IgD-negative memory B cell (primary cell): Measurements from ENCODE around the gene CTAGE6. TPM values are rescaled to one million over a fixed set of nuclear protein-coding genes. Genes with fewer than 3 reads are reported as not detected.
"Not testable (repeated sequence)": the region's sequence is repeated elsewhere in the genome, so short reads cannot be mapped to it uniquely, and the experiment has no call there.

Experiments used
- H3K27ac Mint-ChIP-seq, 3 donors: one replicate each; pipeline ENCODE4 v1.8.0; 2020 to 2022; ENCODE audit warnings: mild to moderate bottlenecking in 3 of 3, mixed read lengths in 3 of 3, moderate library complexity in 1 of 3
- H3K27me3 Mint-ChIP-seq: one replicate; pipeline ENCODE4 v1.8.0; 2021; ENCODE audit warnings: mixed read lengths
- H3K36me3 Mint-ChIP-seq: one replicate; pipeline ENCODE4 v1.8.0; 2020; ENCODE audit warnings: mild to moderate bottlenecking, mixed read lengths
- H3K4me1 Mint-ChIP-seq, 3 donors: one replicate each; pipeline ENCODE4 v1.8.0; 2020 to 2022; ENCODE audit warnings: mixed read lengths in 3 of 3, mild to moderate bottlenecking in 1 of 3
- H3K4me3 Mint-ChIP-seq, 4 donors: one replicate each; pipeline ENCODE4 v1.8.0; 2020 to 2022; ENCODE audit warnings: mild to moderate bottlenecking in 4 of 4, mixed read lengths in 4 of 4, moderate library complexity in 3 of 4
- H3K9me3 Mint-ChIP-seq, 3 donors: one replicate each; pipeline ENCODE4 v1.8.0; 2020 to 2021; ENCODE audit warnings: mixed read lengths in 3 of 3, mild to moderate bottlenecking in 1 of 3
- polyA plus RNA-seq: library from polyadenylated mRNA; unstranded; fragments of 300-500 nt; fragmentation: Illumina TruSeq; gene quantifications from one replicate; pipeline ENCODE4 v1.2.3, GENCODE V29; 2021

CTAGE6 gene
- polyA plus RNA-seq, 1 donor from 2014 or later = not detected

DNA sequence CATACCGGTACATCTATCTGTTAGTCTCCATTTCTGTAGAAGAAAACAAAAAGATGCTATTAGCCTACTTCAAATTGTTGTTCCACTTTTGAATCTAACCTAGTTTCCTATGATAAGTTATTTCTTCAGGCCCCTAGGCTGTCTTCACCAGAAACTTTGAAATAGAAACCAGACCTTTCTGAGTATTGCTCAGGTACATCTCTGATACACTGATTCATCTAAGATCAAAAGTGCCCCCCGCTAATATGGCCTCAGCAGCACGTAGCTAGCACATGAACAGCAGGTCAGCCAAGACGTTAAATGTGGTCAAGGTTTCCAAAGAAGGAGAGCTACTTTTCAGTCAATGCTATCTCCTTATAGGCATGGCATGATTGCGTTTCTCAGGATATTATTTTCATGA lies 23.6 kb downstream of the CTAGE6 start:
- Mint-ChIP-seq H3K4me1 (peaks cover 0 to 5% (median 3%) of the 10 kb centered on the region in 3 donors), H3K9me3 (peaks cover 0 to 3% (median 0%) of the 10 kb centered on the region in 3 donors), H3K36me3 (peaks cover 7% of the 10 kb centered on the region), H3K27me3 (no peaks in the 10 kb centered on the region), H3K4me3 (no peak overlapping the region), H3K27ac (no peak overlapping the region)

DNA sequence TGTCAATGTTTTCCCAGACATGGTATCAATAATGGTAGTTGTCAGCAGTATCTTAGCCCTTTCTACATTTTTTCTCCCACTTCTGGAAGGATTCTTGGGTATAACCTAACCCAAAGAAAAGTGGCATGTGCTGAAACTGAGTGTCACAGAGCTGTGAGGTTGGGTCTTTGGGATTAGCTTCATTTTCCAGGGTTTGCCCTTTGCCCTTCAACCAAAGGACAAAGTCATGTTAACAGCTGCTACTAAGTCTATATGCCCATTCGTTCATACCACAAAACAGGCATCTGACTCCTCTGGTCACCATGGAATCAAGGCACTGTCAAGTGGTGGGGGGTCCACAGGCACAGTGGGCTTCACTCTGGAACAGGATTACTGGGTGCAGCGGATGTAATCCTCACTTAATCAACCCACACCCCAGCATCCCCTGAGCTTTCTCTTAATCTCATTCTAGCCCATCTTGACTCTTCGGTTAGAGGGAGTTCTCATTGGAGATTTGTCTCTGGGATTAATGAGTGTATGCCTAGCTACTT lies 29.1 kb downstream of the CTAGE6 start:
- Mint-ChIP-seq H3K9me3 (peaks cover 0 to 3% (median 0%) of the 10 kb centered on the region in 3 donors), H3K4me1 (no peaks in the 10 kb centered on the region), H3K27me3 (no peaks in the 10 kb centered on the region), H3K36me3 (peaks cover 5% of the 10 kb centered on the region), H3K4me3 (no peak overlapping the region), H3K27ac (no peak overlapping the region)

GRCh38 chr7:143727561-143727960 lies 29.9 kb downstream of the CTAGE6 start:
- not testable (repeated sequence) for H3K27me3 Mint-ChIP-seq, H3K27ac Mint-ChIP-seq, H3K9me3 Mint-ChIP-seq, H3K36me3 Mint-ChIP-seq, H3K4me1 Mint-ChIP-seq, H3K4me3 Mint-ChIP-seq

DNA sequence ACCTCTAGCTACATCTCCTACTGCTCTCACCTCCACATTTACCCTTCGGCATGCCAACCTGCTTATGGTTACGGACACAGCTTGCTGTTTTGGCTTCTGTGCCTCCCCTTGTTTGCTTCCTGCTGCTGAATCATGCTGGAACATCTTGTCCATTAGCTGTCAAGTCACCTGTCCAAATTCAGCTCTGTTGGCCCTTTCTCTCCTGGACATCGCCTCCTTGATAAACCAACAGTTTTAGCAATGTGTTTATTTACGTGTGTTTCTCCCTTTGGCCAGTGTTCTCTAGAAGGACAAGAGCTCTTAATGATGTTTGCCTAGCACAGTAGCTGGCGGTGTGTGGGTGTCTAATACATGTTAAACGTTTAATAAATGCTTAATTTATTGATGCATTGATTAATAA lies 31.4 kb downstream of the CTAGE6 start:
- not testable (repeated sequence) for H3K27me3 Mint-ChIP-seq, H3K4me3 Mint-ChIP-seq, H3K9me3 Mint-ChIP-seq, H3K4me1 Mint-ChIP-seq, H3K27ac Mint-ChIP-seq, H3K36me3 Mint-ChIP-seq

DNA sequence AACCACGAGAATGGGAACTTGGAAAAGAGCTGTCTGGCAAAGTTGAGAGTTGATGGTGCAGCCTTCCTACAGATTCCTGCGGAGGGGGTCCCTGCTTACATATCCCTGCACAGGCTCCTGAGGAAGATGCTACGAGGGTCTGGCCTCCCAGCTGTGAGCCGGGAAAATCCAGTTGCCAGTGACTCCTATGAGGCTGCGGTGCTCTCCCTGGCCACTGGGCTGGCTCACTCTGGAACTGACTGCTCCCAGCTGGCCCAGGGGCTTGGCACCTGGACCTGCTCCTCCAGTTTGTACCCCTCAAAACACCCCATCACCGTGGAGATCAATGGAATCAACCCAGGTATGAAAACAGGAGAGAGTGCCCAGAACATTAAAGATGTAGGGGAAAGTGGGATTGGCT lies 37.2 kb downstream of the CTAGE6 start:
- not testable (repeated sequence) for H3K36me3 Mint-ChIP-seq, H3K4me3 Mint-ChIP-seq, H3K27ac Mint-ChIP-seq, H3K4me1 Mint-ChIP-seq, H3K9me3 Mint-ChIP-seq, H3K27me3 Mint-ChIP-seq

DNA sequence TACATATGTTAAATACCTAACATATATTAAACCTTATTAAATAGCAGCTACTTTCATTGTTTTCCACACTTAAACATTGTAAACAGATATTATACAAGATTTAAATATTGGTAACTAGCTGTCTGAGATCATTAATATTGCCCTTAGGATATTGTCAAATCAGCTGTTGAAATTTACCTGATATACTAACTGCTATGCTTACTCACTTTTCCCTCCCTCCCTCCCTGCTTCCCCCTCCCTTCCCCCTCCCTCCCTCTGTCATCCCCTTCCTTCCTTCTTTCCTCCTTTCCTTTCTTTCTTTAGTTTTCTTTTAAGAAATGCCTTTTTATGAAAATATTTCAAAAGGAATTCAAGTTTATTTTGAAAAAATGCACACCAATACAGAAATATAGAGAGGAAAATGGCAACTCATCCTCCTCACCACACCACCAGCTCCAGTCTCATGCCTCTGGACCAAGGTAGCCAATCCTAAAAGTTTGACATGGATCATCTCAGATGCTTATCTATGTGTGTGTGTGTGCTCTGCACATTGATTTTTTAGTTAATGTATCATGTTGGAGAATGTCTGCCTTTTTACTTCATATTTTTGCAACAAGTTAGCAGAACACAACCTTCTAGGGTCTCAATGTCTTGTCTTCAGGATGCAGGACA lies 41.8 kb downstream of the CTAGE6 start:
- H3K4me1 Mint-ChIP-seq, H3K4me3 Mint-ChIP-seq, H3K27ac Mint-ChIP-seq, H3K9me3 Mint-ChIP-seq, H3K27me3 Mint-ChIP-seq, H3K36me3 Mint-ChIP-seq: not testable (repeated sequence)

GRCh38 chr7:143714581-143715454 lies 42.7 kb downstream of the CTAGE6 start:
- H3K27me3 Mint-ChIP-seq, H3K36me3 Mint-ChIP-seq, H3K4me3 Mint-ChIP-seq, H3K4me1 Mint-ChIP-seq, H3K27ac Mint-ChIP-seq, H3K9me3 Mint-ChIP-seq: not testable (repeated sequence)

DNA sequence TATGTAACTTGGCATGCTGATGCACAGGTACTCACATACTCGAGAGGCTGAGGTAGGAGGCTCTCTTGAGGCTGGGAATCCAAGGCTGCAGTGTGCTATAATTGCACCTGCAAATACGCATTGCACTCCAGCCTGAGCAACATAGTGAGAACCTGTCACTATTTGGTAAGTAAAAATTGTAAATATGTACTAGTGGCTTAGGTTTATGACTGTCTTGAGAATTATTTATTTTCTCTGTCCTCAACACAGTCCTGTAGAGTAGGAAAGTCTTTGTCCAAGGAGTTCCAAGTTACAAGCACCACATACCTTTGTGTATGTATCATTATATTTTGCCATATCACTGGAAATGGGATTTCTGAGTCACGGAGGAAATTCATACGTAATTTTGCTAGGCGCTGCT lies 45.1 kb downstream of the CTAGE6 start:
- not testable (repeated sequence) for H3K4me3 Mint-ChIP-seq, H3K36me3 Mint-ChIP-seq, H3K4me1 Mint-ChIP-seq, H3K9me3 Mint-ChIP-seq, H3K27me3 Mint-ChIP-seq, H3K27ac Mint-ChIP-seq

DNA sequence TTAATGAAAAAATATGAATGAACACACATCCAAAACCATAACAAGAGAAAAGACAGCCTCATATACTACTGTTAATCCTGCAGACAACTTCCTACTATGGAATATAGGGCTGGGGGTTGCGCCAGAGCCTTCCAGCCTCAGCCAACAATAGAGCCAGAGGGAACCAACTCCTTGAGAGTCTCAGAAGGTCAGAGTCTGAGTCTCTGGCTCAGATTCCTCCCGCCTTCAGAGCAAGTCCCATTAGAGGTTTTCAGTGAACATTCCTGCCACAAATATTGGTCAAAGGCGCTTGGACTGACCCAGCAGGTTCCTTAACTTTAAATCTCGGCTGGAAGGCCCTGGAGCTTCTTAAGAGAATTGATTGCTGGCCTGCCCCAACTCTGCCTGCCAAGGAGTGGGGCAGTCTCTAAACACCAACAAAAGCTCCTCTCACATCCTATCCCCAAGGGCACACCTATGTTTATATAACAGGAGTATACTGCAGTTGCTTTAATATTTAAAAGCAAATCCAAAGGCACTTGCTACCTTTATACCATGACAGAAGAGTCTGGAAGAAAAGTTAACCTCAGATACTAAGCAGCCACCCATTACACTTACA lies 45.7 kb downstream of the CTAGE6 start:
- H3K9me3 Mint-ChIP-seq, H3K4me1 Mint-ChIP-seq, H3K27ac Mint-ChIP-seq, H3K27me3 Mint-ChIP-seq, H3K4me3 Mint-ChIP-seq, H3K36me3 Mint-ChIP-seq: not testable (repeated sequence)

GRCh38 chr7:143709895-143710294 lies 47.6 kb downstream of the CTAGE6 start:
- H3K4me3 Mint-ChIP-seq = not testable (repeated sequence)

More at GRCh38 chr7:143709895-143710294, 47.6 kb downstream of the CTAGE6 start:
- H3K36me3 Mint-ChIP-seq, H3K27ac Mint-ChIP-seq, H3K4me1 Mint-ChIP-seq, H3K9me3 Mint-ChIP-seq, H3K27me3 Mint-ChIP-seq: not testable (repeated sequence)

Other genes starting within 250 kb of the CTAGE6 start
- gene CTAGE15, start 185.9 kb downstream of the CTAGE6 start, polyA plus RNA-seq = 0.50 TPM
- gene TCAF2, start 136.7 kb downstream of the CTAGE6 start, polyA plus RNA-seq = 2.4 TPM
- gene TCAF1, start 144.5 kb upstream of the CTAGE6 start, polyA plus RNA-seq = 10.2 TPM
- gene OR2F2, start 177.5 kb upstream of the CTAGE6 start, polyA plus RNA-seq = not detected
- gene OR2F1, start 197.1 kb upstream of the CTAGE6 start, polyA plus RNA-seq = not detected
- gene OR6B1, start 242.6 kb upstream of the CTAGE6 start, polyA plus RNA-seq = not detected